H1 (cell line): ENCODE results near the gene COL4A3. TPM values are rescaled to one million over a fixed set of nuclear protein-coding genes. Genes with fewer than 3 reads are reported as not detected.

Source experiments
- CTCF ChIA-PET: fragments of 300-600 bp; sonication (Branson Sonifier 250); formaldehyde crosslinking; loops from one replicate; lab custom pipeline; 2021; ENCODE audit not compliant: partially characterized antibody; lab: Charles Lee
- POLR2A ChIA-PET: fragments of 300-600 bp; sonication (Branson Sonifier 250); formaldehyde crosslinking; loops from one replicate; lab custom pipeline; 2021; ENCODE audit warnings: inconsistent platforms; ENCODE audit not compliant: partially characterized antibody; lab: Charles Lee
- DNase-seq, 2 experiments: peaks; one replicate each; pipeline versions ENCODE4 v3.0.0 to v3.0.0-alpha.2; 2010 to 2022; ENCODE audit warnings: low spot score in 2 of 2, low read depth in 1 of 2, mixed read lengths in 1 of 2
- FAIRE-seq: peaks from 2 replicates; lab custom pipeline; 2011; peaks lifted over from hg19 to GRCh38; lab: Jason Lieb, UNC
- H2AFZ ChIP-seq: 2 replicates; pipeline ENCODE4 v1.8.1; 2012; ENCODE audit warnings: low read length, inconsistent platforms
- H2AK5ac ChIP-seq: 2 replicates; pipeline ENCODE4 v1.6.1; 2013; ENCODE audit warnings: low read depth, low read length
- H2BK120ac ChIP-seq: replicated peaks from 2 replicates; pipeline ENCODE3; 2013; ENCODE audit warnings: low read depth, low read length, inconsistent platforms
- H2BK12ac ChIP-seq: 2 replicates; pipeline ENCODE4 v1.6.1; 2013; ENCODE audit warnings: low read depth, low read length
- H2BK15ac ChIP-seq: 2 replicates; pipeline ENCODE4 v1.6.1; 2013; ENCODE audit warnings: low read length
- H2BK20ac ChIP-seq: 2 replicates; pipeline ENCODE4 v1.6.1; 2013; ENCODE audit warnings: low read length
- H2BK5ac ChIP-seq: 2 replicates; pipeline ENCODE4 v1.6.1; 2013; ENCODE audit warnings: low read depth, low read length
- H3K14ac ChIP-seq: 2 replicates; pipeline ENCODE4 v1.6.1; 2013; ENCODE audit warnings: inconsistent platforms; ENCODE audit not compliant: insufficient read length
- H3K18ac ChIP-seq: 2 replicates; pipeline ENCODE4 v1.6.1; 2013; ENCODE audit warnings: low read length; ENCODE audit errors: extremely low read depth
- H3K23ac ChIP-seq: 2 replicates; pipeline ENCODE4 v1.6.1; 2013; ENCODE audit warnings: inconsistent platforms; ENCODE audit not compliant: insufficient read length
- H3K23me2 ChIP-seq: 2 replicates; pipeline ENCODE4 v1.6.1; 2013; ENCODE audit warnings: low read depth, low read length
- H3K27ac ChIP-seq: 2 replicates; pipeline ENCODE4 v1.6.1; 2011; ENCODE audit warnings: low read depth, low read length, inconsistent platforms
- H3K27me3 ChIP-seq, 4 experiments: replicated peaks in 1 of 4; 1 replicate in 1 of 4; 2 replicates in 3 of 4; pipeline versions ENCODE4 v1.6.1 to v1.8.1; 2011 to 2013; ENCODE audit warnings: low read length in 3 of 4, mild to moderate bottlenecking in 3 of 4, inconsistent platforms in 2 of 4, mixed read lengths in 2 of 4, moderate library complexity in 1 of 4; ENCODE audit not compliant: control insufficient read depth in 3 of 4, insufficient read depth in 3 of 4; ENCODE audit errors: extremely low read depth in 1 of 4
- H3K36me3 ChIP-seq, 4 experiments: 2 replicates each; pipeline versions ENCODE4 v1.6.1 to v1.8.1; 2011 to 2013; ENCODE audit warnings: mild to moderate bottlenecking in 4 of 4, low read length in 3 of 4, moderate library complexity in 2 of 4, control low read depth in 1 of 4, inconsistent platforms in 1 of 4; ENCODE audit not compliant: insufficient read depth in 4 of 4, control insufficient read depth in 2 of 4
- H3K4ac ChIP-seq: replicated peaks from 2 replicates; pipeline ENCODE3; 2013; ENCODE audit warnings: low read length, low read depth, mixed read lengths, inconsistent platforms; ENCODE audit not compliant: insufficient read length
- H3K4me1 ChIP-seq, 4 experiments: replicated peaks in 1 of 4; 1 replicate in 1 of 4; 2 replicates in 3 of 4; pipeline versions ENCODE4 v1.6.1 to v1.8.1; 2011 to 2013; ENCODE audit warnings: low read length in 3 of 4, inconsistent platforms in 2 of 4, mixed read lengths in 1 of 4; ENCODE audit not compliant: insufficient read depth in 4 of 4, control insufficient read depth in 3 of 4
- H3K4me2 ChIP-seq, 2 experiments: 2 replicates each; pipeline versions ENCODE4 v1.6.1 to v1.8.1; 2011 to 2013; ENCODE audit warnings: low read depth in 2 of 2, low read length in 2 of 2, control low read depth in 1 of 2, inconsistent platforms in 1 of 2, mild to moderate bottlenecking in 1 of 2; ENCODE audit not compliant: insufficient read depth in 1 of 2
- H3K4me3 ChIP-seq, 4 experiments: fragments of 200-600, 300-600 bp in 1 of 4; sonication (generic), shearing (Covaris generic), sonication (Bioruptor Twin) in 1 of 4; 2 replicates each; pipeline versions ENCODE4 v1.5.1 to v1.8.1; 2011 to 2016; ENCODE audit warnings: low read length in 4 of 4, low read depth in 3 of 4, control low read depth in 2 of 4, inconsistent platforms in 2 of 4, mild to moderate bottlenecking in 2 of 4, mixed read lengths in 1 of 4, moderate library complexity in 1 of 4; ENCODE audit not compliant: insufficient read depth in 2 of 4; ENCODE audit errors: extremely low read depth in 1 of 4
- H3K56ac ChIP-seq: replicated peaks from 2 replicates; pipeline ENCODE3; 2013; ENCODE audit warnings: low read depth, mild to moderate bottlenecking, mixed read lengths, low read length, inconsistent platforms; ENCODE audit not compliant: insufficient read length
- H3K79me1 ChIP-seq: 2 replicates; pipeline ENCODE4 v1.6.1; 2013; ENCODE audit warnings: low read depth, low read length, control low read depth
- H3K79me2 ChIP-seq, 2 experiments: 2 replicates each; pipeline versions ENCODE4 v1.6.1 to v1.8.1; 2012 to 2013; ENCODE audit warnings: low read length in 2 of 2, mild to moderate bottlenecking in 2 of 2, inconsistent platforms in 1 of 2; ENCODE audit not compliant: insufficient read depth in 2 of 2, control insufficient read depth in 1 of 2
- H3K9ac ChIP-seq, 4 experiments: replicated peaks in 1 of 4; 1 replicate in 1 of 4; 2 replicates in 3 of 4; pipeline versions ENCODE4 v1.6.1 to v1.8.1; 2011 to 2013; ENCODE audit warnings: low read depth in 3 of 4, low read length in 3 of 4, control low read depth in 2 of 4, mild to moderate bottlenecking in 2 of 4, moderate library complexity in 2 of 4, inconsistent platforms in 1 of 4; ENCODE audit errors: extremely low read depth in 1 of 4
- H3K9me3 ChIP-seq, 2 experiments: 2 replicates each; pipeline versions ENCODE4 v1.6.1 to v1.8.1; 2012 to 2013; ENCODE audit warnings: mild to moderate bottlenecking in 2 of 2, moderate library complexity in 2 of 2, control low read depth in 1 of 2, inconsistent platforms in 1 of 2, low read depth in 1 of 2, low read length in 1 of 2, mixed read lengths in 1 of 2; ENCODE audit not compliant: insufficient read depth in 2 of 2
- H4K20me1 ChIP-seq, 2 experiments: replicated peaks in 1 of 2; 2 replicates each; pipeline versions ENCODE3 to v1.8.1; 2011 to 2013; ENCODE audit warnings: inconsistent platforms in 2 of 2, low read length in 2 of 2, mild to moderate bottlenecking in 1 of 2; ENCODE audit not compliant: insufficient read depth in 2 of 2, control insufficient read depth in 1 of 2
- H4K5ac ChIP-seq: 2 replicates; pipeline ENCODE4 v1.6.1; 2013; ENCODE audit warnings: low read length, low read depth, mixed read lengths, inconsistent platforms; ENCODE audit not compliant: insufficient read length
- H4K8ac ChIP-seq: 2 replicates; pipeline ENCODE4 v1.8.0; 2013; ENCODE audit warnings: mild to moderate bottlenecking, moderate library complexity, low read length, inconsistent platforms; ENCODE audit not compliant: insufficient read depth; ENCODE audit errors: extremely low read depth
- H4K91ac ChIP-seq: replicated peaks from 2 replicates; pipeline ENCODE3; 2013; ENCODE audit warnings: low read length, mixed read lengths, inconsistent platforms; ENCODE audit not compliant: insufficient read length
- TEAD4 ChIP-seq: IDR thresholded peaks from 2 replicates; pipeline ENCODE4 v1.6.1; 2012; ENCODE audit warnings: low read depth, low read length, inconsistent platforms, mixed read lengths
- polyA plus RNA-seq, 7 experiments: library from polyadenylated mRNA; depleted of rRNA in 3 of 7; stranded (reverse) in 5 of 7; unstranded in 2 of 7; fragments of >200 nt in 5 of 7; fragments of 200-250 nt in 2 of 7; gene quantifications; 1 replicate in 5 of 7; 2 replicates in 1 of 7; 4 replicates in 1 of 7; pipeline versions ENCODE4 v1.2.1 to v1.2.3, GENCODE V29; 2011 to 2013; ENCODE audit warnings: missing spikeins in 2 of 7, mixed read lengths in 2 of 7
- total RNA-seq: library from RNA; stranded (reverse); fragmentation: NEBNext Ultra II Directional; extraction: Animal tissue kit (Norgen Biotek cat#: 25700); gene quantifications from 2 replicates; pipeline ENCODE4 v1.2.1, GENCODE V29; 2021

Gene COL4A3
- total and polyA plus RNA-seq, 2 of the 8 experiments (the other 6 are each of a cell fraction or from before 2014, with no cell fraction given): 0.12 to 0.17 TPM

GRCh38 chr2:227118353-227118752 is 46.1 kb upstream of the COL4A3 start:
- H3K9ac ChIP-seq: no peak overlapping the region
- no peaks in the 10 kb centered on the region for H3K27me3 ChIP-seq
- DNase-seq (no peak), FAIRE-seq (no peak)
- no peak overlapping the region for H2BK12ac ChIP-seq
- no peaks in the 10 kb centered on the region for H3K23me2 ChIP-seq
- H4K8ac ChIP-seq: no peak overlapping the region
- H3K36me3 ChIP-seq: no peaks in the 10 kb centered on the region
- H2BK20ac ChIP-seq: no peak overlapping the region
- H3K27ac ChIP-seq: no peak overlapping the region
- no peak overlapping the region for H3K14ac ChIP-seq
- H2BK120ac ChIP-seq: no peak overlapping the region
- no peak overlapping the region for H2BK15ac ChIP-seq
- no peak overlapping the region for H4K91ac ChIP-seq
- ChIA-PET CTCF (interaction anchor here (1.0 to 1.2 kb wide), 2 partner anchors 15 to 72 kb away, joined by 3 read pairs; no protein-coding TSS in a partner anchor), POLR2A (no interaction called here)
- H2AFZ ChIP-seq: no peak overlapping the region
- no peaks in the 10 kb centered on the region for H4K20me1 ChIP-seq
- H3K79me1 ChIP-seq: no peaks in the 10 kb centered on the region
- no peak overlapping the region for H3K4me3 ChIP-seq
- H3K79me2 ChIP-seq: no peaks in the 10 kb centered on the region
- no peak overlapping the region for H4K5ac ChIP-seq
- no peak overlapping the region for H3K23ac ChIP-seq
- no peak overlapping the region for H3K18ac ChIP-seq
- H3K4me2 ChIP-seq: no peak overlapping the region
- no peak overlapping the region for H2AK5ac ChIP-seq
- H3K9me3 ChIP-seq: no peaks in the 10 kb centered on the region
- no peak overlapping the region for H3K4ac ChIP-seq
- TF ChIP-seq TEAD4: no peak
- H3K56ac ChIP-seq: no peak overlapping the region
- no peaks in the 10 kb centered on the region for H3K4me1 ChIP-seq
- no peak overlapping the region for H2BK5ac ChIP-seq
